ENCODE measurements around the gene SHANK1.

The SHANK1 gene

GRCh38 chr19:50711196-50711595, 8.4 kb downstream of the SHANK1 start:
- no peak for DNase-seq

GRCh38 chr19:50710612-50711011, 9.0 kb downstream of the SHANK1 start:
- DNase-seq, result no peak

- no peak for DNase-seq
These were observed 9.5 kb downstream of the SHANK1 start for GRCh38 chr19:50710094-50710493.

GRCh38 chr19:50708179-50708879, 11.3 kb downstream of the SHANK1 start:
- no peak for DNase-seq

GRCh38 chr19:50706387-50706786, 13.2 kb downstream of the SHANK1 start:
- no peak for DNase-seq

- DNase-seq, result peak; percentile 36
These were observed 14.1 kb downstream of the SHANK1 start for GRCh38 chr19:50705422-50706019.

GRCh38 chr19:50703915-50704796, 15.4 kb downstream of the SHANK1 start:
- DNase-seq, result peak; percentile 51

- peak; percentile 41 for DNase-seq
These were observed 16.5 kb downstream of the SHANK1 start for GRCh38 chr19:50702871-50703829.

- DNase-seq, result no peak
These were observed 17.3 kb downstream of the SHANK1 start for GRCh38 chr19:50702158-50702870.

GRCh38 chr19:50701367-50701985, 18.1 kb downstream of the SHANK1 start:
- no peak for DNase-seq

- DNase-seq, result no peak
These were observed 22.0 kb downstream of the SHANK1 start for GRCh38 chr19:50697414-50698124.

- DNase-seq, result no peak
These were observed 23.5 kb downstream of the SHANK1 start for GRCh38 chr19:50696094-50696483.

GRCh38 chr19:50695251-50696093, 24.1 kb downstream of the SHANK1 start:
- peak; percentile 57 for DNase-seq

- DNase-seq, result no peak
These were observed 24.8 kb downstream of the SHANK1 start for GRCh38 chr19:50694815-50695145.

- DNase-seq, result no peak
These were observed 26.3 kb downstream of the SHANK1 start for GRCh38 chr19:50693064-50693975.

- no peak for DNase-seq
These were observed 29.2 kb downstream of the SHANK1 start for GRCh38 chr19:50690439-50690838.

- DNase-seq, result no peak
These were observed 30.8 kb downstream of the SHANK1 start for GRCh38 chr19:50688766-50689165.

GRCh38 chr19:50686310-50687032, 33.1 kb downstream of the SHANK1 start:
- DNase-seq, result no peak
